PFSK-1 (cell line): ENCODE data around the gene ZNF277.

Experiments used
- POLR2AphosphoS5 ChIP-seq: IDR thresholded peaks from 2 replicates; pipeline ENCODE4 v1.6.1; 2012; ENCODE audit warnings: low read depth, mild to moderate bottlenecking, control low read depth, low read length, moderate library complexity
- TAF1 ChIP-seq: IDR thresholded peaks from 2 replicates; pipeline ENCODE4 v1.6.1; 2012; ENCODE audit warnings: low read length, control low read depth, borderline replicate concordance; ENCODE audit not compliant: insufficient read depth

DNA sequence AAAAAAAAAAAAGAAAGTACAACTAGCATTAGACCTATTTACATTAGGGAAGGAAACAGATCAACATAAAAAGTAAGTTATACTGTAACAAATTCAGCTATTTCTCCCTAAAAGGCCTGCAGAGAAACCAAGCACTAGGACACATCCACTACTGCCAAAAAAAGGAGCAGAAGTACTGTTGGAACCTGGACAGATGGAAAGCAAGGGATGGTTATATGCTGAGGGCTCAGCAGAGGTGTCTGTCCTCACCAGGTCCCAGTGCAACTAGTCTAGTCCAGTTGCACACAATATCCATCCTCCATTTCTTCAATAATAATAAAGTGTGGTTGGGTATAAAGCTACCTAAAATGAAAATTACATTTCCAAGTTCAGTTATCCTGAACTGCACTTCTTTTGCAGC is 140.6 kb downstream of the ZNF277 start:
- TF ChIP-seq POLR2AphosphoS5: no peak
- TF ChIP-seq TAF1: no peak
